Measurements from ENCODE around the gene GSE1.

The GSE1 gene

DNA sequence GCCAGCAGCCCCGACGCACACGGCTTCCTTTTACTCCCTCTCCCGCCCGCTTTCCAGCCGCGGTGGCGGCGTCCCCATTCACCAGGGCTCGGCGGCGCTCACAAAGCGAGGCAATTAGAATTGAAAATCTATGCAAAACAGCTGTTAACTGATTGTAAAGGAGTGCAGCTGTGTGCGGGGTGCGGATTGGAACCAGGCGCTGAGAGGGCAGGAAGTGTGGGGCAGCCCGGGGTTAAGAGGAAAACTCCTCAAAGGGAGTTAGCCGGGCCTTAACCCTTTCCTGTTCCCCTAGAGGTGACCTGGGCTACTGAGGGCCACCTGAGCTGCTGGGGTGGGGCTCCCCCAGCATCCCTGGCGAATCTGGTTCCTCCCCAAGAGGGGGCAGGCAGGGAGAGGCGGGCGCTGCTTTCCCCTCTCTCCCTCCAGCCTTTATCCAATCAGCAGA lies 5.8 kb upstream of the GSE1 start:
- DNase-seq = no peak

DNA sequence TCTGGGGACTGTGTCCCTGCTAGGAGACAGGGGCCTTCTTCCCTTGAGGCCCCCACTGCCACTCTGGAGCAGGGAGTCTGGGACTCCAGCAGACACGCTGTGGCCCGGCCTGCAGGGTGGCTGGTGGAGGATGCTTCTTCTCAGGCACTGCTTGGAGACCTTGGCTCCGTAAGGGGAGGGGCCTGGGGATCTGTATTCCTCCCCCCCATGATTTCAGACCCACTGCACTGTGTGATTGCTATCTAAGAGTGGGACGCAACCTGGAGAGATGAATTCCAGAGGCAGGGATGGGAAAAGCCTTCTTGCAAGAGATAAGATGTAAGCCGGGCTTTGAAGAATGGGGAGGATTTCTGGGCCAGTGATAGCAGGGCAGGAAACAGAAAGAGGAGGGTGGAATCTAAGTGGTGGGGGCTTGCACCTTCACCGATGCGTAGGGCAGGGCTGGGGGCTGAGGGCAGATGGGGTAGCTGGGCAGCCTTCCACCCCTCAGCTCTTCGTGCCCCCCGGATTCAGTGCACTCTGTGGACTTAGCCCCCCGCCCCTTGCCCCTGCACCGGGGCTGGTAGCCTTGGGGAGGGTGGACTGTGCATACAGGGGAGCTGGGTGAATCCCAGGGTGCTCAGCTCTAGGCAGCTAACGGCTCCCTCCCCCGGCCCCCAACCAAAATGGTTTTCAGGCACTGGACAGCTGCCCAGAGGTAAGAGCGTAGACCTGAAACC lies 5.2 kb upstream of the GSE1 start:
- no peak for DNase-seq

GRCh38 chr16:85608515-85608885 lies 4.6 kb upstream of the GSE1 start:
- no peak for DNase-seq

- DNase-seq = no peak
Observed at GRCh38 chr16:85608887-85609286, 4.2 kb upstream of the GSE1 start.

DNA sequence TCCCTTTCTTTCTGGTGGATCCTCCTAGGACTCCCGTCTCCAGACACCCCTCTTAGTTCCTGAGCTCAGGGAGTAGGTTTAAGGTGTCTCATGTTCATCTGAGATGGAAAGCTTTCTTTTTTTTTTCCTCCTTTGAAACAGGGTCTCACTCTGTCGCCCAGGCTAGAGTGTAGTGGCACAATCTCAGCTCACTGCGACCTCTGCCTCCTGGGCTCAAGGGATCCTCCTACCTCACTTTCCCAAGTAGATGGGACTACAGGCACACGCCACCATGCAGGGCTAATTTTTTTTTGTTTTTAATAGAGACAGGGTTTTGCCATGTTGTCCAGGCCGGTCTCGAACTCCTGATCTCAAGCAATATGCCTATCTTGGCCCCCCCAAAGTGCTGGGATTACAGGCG lies 3.6 kb upstream of the GSE1 start:
- DNase-seq = no peak

DNA sequence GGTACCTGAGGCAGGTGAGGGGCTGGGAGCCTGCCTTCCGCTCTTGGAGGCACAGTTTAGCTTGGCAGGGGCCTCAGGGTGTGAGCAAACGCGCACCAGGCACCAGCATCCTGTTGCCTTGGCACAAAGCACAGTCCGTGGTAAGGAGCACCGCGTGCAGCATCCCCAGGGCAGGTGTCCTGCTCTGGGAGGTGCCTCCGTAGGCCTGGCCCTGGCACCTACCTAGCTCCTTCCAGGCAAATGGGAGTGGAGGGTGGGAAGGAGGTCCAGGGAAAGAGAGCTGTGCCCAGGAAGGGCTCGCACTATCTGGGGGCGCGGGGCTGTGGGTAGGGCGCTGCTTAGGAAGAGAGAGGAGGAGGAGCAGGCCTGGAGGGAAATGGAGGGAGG lies 3.1 kb upstream of the GSE1 start:
- DNase-seq = no peak

DNA sequence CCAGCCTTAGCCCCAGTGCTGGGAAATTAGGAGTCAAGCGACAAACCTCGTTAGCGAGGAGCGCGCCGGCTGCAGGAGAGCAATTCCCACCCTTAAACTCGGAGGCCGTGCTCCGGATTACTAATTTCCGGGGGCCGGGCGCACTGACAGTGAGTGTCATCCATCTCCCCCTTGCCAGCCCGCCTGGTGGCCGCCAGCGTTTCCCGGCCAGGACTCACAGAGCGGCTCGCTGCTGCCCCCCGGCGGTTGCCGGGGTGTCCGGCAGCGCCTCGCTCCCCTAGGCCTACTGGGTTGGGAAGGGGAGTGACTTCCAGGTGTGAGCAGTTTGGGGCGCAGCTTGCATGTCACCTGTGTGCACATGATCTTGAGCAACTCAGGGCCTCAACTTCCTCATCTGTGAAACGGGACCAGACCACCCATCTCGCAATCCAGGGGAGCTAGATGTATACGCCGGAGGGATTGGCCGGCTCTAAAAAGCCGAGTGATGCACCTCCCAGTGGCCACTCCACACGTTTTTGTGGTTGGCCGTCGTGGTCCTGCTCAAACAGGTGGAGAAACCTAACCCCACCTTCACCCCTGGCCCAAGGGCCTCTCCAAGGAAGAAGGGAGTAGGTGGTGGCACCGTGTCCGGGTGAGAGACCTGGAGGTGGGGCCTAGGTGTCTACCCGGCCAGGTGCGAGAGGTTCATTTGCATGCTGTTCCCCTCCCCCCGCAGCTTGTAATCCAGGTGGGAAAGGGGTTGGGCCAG lies 2.5 kb upstream of the GSE1 start:
- DNase-seq = peak; percentile 91

DNA sequence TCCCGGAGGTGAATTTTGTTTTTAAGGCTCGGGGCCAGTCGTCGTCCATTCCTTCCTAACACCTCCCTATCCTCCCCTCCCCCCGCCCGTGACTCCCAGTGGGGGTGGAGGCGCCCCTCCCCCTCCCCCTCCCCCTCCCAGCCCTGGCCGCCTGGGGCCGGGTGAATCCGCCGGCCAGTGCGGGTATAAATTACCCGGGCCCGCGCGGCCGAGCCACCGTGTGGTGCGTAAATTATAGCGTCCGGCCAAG lies 2.0 kb upstream of the GSE1 start:
- peak; percentile 36 for DNase-seq

GRCh38 chr16:85611444-85612190 lies 1.5 kb upstream of the GSE1 start:
- DNase-seq = peak; percentile 87

DNA sequence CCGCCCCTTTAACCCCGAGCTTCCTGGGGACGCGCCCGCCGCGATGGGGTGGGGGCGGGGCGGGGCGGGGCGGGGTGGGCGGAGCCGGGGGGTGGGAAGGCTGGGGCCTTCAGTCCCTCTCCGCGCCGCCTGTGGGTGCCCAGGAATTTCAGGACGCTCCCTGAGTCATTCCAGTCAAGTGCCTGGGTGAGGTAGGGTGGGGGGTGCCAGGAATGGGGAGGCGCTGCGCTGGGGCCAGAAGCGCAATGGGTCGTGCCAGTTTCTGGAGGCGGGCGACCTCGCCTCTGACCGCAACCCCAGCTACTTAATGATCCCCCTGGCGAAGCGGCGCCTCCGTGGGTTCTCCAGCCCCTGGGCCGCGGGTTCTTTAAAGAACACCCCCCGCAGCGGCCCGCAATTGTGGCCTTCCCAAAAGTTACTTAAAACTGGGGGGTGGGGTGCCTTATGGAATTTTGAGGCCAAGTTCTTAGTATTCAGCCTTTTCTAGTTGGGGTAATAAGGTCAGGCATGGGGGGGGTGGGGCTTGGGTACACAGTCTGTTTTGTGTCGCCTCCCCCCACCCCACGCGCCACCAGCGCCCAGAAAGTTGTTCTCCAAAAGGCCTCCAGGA lies 826 bp upstream of the GSE1 start:
- DNase-seq = peak; percentile 96

- DNase-seq = peak; percentile 63
Observed at GRCh38 chr16:85613604-85614337, 649 bp downstream of the GSE1 start.

DNA sequence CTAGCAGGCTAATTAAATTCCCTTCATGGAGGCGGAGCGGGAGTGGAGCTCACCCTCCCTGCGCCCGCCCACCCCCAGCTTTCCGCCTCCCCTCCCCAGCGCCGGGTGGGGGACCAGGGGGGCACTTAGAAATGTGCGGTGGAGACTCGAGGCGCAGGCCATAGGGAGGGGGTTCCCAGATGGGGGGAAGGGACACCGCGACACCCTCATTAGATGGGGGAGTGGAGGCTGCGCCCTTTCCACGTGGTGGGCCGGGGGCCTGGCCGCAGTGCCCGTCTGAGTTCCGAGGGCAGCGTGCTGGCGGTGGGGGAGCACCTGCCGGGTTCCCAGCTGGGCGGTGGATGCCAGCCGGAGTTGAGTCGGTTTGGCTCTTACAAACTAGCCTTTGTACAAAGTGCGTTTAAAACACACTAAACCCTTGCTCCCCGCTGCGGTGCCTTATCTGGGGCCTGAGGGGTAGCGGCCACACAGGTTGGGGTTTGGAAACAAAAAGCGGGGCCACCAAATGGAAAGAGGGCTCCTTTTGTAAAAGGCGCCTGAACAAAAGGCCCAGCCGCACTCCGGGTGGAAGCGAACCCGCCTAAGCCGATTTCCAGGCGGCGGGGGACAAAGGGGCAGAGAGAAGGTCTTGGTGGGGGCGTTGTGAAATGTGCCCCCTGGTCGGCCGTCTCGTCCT lies 1.4 kb downstream of the GSE1 start:
- DNase-seq = no peak

DNA sequence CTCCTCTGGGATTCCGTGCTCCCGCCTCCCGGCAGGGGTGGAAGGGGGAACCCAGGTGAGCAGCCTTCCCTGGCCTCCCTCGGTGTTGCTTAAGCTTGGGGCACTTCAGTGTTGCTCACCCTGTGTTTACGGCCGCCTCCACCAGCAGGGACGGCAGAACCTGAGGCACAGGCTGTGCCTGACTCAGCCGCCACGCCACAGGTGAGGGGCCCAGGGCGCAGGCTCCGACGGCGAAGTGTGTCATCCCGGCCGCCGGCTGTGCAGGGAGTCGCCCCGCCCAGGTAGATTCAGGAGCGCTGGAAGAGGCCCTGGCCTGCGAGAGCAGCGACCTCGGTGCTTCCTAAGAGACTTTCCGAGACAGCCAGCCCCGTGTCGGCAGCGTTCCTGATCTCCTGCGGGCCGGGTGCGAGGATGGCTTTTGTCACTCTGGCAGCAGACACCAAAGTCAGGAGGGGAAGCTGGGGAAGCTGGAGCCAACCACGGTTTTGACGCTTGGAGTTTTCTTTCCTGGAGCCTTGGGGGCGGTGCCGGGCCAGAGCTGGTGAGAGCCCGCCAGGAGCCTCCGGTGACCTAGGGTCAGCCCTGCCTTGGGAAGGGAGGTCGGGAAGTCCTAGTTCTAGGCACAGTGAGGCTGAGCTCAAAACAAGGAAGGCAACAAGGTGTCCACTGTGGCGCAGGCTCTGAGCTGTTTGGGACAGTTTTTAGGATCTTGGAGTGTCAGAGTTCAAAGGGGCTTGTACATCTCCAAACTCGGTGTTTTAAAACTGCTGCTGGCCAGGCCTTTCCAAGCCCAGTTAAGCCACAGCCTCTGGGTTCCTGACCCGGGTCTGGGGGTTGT lies 2.1 kb downstream of the GSE1 start:
- DNase-seq = no peak

GRCh38 chr16:85615852-85616606 lies 2.9 kb downstream of the GSE1 start:
- peak; percentile 93 for DNase-seq

DNA sequence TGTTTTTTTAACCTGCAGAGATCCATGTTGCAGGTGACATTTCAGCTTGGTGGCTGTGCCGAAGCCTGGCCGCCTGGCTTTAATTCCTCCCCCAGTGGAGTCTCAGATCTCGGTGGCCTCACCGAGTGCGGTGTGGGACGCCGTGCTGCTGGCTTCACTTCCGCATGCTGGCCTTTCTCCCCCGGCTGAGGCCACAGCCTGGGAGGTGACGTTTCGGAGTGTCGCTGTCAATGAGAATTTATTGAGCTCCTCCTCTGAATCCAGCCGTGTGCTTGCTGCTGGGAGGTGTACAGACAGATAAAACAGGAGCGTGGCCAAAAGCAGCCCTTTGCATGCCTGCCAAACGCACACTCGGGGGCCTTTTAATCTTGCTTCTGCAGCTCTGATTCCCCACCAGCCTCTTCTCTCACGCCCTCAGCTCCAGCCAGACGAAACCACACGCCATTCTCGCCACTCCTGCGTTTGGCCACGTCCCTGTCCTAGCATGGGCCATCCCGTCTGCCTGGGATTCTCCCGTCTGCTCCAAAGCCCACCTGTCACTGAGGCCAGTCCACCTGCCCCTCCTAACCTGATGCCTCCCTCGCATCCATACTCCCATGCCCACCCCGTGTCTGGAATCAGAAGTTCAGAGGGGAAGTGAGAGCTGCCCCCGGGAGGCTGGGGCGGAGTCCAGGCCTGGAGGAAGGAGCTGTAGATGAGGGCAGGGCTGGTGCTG lies 3.6 kb downstream of the GSE1 start:
- no peak for DNase-seq

- no peak for DNase-seq
Observed at GRCh38 chr16:85617948-85618347, 4.8 kb downstream of the GSE1 start.

- DNase-seq = no peak
Observed at GRCh38 chr16:85618521-85618920, 5.4 kb downstream of the GSE1 start.

DNA sequence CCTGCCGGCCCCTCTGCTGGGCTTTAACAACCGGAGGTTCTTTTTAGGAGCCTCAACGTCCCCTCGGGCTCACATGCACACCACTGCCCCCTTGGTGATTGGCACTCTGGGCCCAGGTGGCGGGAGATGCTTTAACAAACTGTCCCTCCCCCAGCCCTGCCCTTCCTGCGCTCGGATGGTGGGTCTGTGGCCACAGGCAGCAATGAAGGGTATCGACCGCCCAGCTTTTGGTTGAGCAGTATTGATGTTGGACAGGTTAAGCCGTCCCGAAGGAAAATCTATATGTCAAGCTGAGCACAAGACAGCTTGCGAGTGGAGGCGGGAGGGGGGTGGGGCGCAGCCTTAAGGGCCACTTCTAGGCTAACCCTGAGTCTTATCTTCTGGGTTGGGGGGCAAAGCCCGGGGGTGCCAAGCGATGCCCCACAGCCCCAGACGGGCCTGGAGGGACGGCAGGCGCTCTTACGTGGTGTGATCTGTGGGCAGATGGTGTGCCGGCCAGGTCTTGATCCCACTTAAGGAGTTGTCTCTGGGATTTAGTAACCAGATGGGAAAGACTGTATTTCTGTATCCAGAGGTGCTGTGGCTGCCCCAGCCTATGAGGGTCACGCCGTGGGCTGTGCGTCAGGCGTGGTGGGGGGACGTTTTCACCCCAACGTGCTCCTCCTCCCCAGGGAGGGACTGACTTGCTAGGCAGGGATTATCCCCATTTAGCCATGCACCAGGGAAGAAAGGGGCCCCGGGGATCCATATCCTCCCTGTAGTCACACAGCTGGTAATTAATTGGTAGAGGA lies 6.2 kb downstream of the GSE1 start:
- no peak for DNase-seq

GRCh38 chr16:85620374-85620773 lies 7.3 kb downstream of the GSE1 start:
- DNase-seq = no peak

Data from fibroblast of skin of scalp (primary cell).